Measurements from ENCODE around the gene MAGEA9B.
"Not testable (repeated sequence)": the region's sequence is repeated elsewhere in the genome, so short reads cannot be mapped to it uniquely, and the experiment has no call there.

The MAGEA9B gene

DNA sequence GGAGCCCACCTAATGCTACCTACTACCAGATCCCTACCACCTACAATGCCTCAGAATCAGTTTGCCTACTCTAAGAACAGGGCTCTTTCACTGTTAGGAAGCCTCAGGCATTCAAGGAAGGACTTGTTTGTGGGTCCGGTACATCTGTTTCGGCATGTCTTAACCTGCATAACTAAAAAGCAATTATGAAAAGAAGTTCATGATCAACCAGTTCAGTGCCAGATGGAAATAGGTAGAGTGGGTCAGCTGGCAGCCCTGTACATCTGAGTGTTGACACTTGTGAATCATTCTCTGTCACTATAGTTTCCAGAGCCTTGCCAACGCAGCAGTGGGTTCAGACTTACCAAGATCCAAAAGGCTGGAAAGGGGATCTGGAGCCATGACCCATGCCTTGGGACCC lies 41.0 kb upstream of the MAGEA9B start:
- no peak overlapping the region for H3K4me3 ChIP-seq (ENCODE audit: control insufficient read depth, low read depth, low read length)
- DNase-seq (ENCODE audit: low read depth) = no peak
- TF ChIP-seq CTCF (IDR thresholded peaks at IDR 0.05; ENCODE audit: control insufficient read depth, insufficient read depth, low read depth, low read length, missing control alignments) = no peak

DNA sequence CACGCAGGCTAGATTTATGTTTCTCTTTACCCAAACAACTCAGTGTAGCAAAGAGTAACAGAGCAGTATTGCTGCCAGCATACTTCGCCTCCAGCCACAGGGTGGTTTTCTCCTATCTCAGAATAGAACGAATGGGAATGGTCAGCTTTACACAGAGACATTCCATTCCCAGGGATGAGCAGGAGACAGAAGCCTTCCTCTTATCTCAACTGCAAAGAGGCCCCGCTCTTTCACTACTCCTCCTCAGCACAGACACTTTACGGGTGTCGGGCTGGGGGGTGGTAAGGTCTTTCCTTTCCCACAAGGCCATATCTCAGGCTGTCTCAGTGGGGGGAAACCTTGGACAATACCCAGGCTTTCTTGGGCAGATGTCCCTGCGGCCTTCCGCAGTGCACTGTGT lies 39.6 kb upstream of the MAGEA9B start:
- H3K4me3 ChIP-seq (ENCODE audit: control insufficient read depth, low read depth, low read length); DNase-seq (ENCODE audit: low read depth): not testable (repeated sequence)

DNA sequence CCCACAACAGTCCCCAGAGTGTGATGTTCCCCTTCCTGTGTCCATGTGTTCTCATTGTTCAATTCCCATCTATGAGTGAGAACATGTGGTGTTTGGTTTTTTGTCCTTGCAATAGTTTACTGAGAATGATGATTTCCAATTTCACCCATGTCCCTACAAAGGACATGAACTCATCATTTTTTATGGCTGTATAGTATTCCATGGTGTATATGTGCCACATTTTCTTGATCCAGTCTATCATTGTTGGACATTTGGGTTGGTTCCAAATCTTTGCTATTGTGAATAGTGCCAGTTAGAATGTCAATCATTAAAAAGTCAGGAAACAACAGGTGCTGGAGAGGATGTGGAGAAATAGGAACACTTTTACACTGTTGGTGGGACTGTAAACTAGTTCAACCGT lies 32.4 kb upstream of the MAGEA9B start:
- not testable (repeated sequence) for DNase-seq (ENCODE audit: low read depth); H3K4me3 ChIP-seq (ENCODE audit: control insufficient read depth, low read depth, low read length)

- no peak overlapping the region for H3K4me3 ChIP-seq (ENCODE audit: control insufficient read depth, low read depth, low read length)
- DNase-seq (ENCODE audit: low read depth) = no peak
- TF ChIP-seq CTCF (IDR thresholded peaks at IDR 0.05; ENCODE audit: control insufficient read depth, insufficient read depth, low read depth, low read length, missing control alignments) = no peak
These were observed 31.6 kb upstream of the MAGEA9B start for GRCh38 chrX:149618871-149619270.

DNA sequence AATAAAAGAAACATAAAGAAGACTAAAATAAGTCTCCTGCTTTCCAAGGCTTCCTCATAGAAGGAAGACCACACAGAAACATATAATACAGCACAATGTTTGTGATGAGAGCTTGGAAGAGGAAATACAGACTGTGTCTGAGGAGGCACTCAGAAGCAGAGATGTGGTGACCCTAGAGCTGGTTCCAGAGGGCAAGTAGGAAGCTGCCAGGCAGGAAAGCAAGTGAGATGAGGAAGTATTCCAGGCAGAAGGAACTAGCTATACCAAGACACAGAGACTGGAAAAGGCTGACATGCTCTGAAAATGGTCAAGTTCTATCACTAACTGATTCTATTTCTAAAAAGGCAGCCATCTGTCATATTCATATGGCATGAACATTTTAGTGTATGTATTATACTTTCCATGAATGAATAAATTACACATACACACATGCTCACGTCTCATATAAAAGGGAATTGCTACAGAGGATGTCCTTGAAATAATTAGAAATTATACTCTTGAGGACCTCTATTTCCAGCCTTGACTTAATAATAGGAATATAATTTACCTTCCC lies 24.4 kb upstream of the MAGEA9B start:
- no peak for TF ChIP-seq CTCF (IDR thresholded peaks at IDR 0.05; ENCODE audit: control insufficient read depth, insufficient read depth, low read depth, low read length, missing control alignments)
- no peak for DNase-seq (ENCODE audit: low read depth)
- H3K4me3 ChIP-seq (ENCODE audit: control insufficient read depth, low read depth, low read length) = no peak overlapping the region

GRCh38 chrX:149610511-149610910 lies 23.3 kb upstream of the MAGEA9B start:
- TF ChIP-seq CTCF (IDR thresholded peaks at IDR 0.05; ENCODE audit: control insufficient read depth, insufficient read depth, low read depth, low read length, missing control alignments) = no peak
- H3K4me3 ChIP-seq (ENCODE audit: control insufficient read depth, low read depth, low read length) = no peak overlapping the region

DNA sequence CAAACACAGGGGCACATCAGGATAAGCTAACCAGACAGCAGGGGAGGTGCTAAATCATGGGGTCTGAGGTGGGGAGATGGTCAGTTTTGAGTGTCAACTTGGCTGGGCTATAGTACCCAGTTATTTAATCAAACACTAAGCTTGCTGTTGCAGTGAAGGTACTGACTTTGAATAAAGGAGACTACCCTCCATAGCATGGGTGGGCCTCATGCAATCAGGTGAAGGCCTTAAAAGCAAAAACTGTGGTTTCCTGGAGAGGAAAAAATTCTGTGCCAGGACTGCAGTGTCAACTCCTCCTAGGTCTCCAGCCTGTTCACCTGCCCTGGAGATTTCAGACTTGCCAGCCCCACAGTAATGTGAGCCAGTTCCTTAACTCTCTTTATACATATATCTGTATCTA lies 20.4 kb upstream of the MAGEA9B start:
- TF ChIP-seq CTCF (IDR thresholded peaks at IDR 0.05; ENCODE audit: control insufficient read depth, insufficient read depth, low read depth, low read length, missing control alignments) = no peak
- no peak for DNase-seq (ENCODE audit: low read depth)
- H3K4me3 ChIP-seq (ENCODE audit: control insufficient read depth, low read depth, low read length) = no peak overlapping the region

More at GRCh38 chrX:149610511-149610910, 23.3 kb upstream of the MAGEA9B start:
- DNase-seq (ENCODE audit: low read depth) = no peak

DNA sequence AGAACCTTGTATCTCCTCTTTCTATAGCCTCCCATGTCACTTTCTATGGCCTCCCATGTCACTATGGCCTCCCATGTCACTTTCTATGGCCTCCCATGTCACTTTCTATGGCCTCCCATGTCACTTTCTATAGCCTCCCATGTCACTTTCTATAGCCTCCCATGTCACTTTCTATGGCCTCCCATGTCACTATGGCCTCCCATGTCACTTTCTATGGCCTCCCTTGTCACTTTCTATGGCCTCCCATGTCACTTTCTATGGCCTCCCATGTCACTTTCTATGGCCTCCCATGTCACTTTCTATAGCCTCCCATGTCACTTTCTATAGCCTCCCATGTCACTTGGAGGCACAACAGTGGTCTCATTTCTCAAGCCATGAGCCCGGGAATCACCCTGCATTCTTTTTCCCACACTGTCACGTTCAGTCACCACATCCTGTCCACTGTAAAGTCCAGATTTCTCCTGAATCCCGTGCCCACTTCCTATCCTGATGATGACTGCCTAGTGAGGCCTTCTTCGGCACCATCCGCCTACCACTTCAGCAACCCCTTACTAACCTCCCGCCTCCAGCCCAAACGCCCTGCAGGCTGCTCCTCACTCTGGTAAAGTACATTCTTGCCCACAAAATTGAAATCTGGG lies 18.1 kb upstream of the MAGEA9B start:
- DNase-seq (ENCODE audit: low read depth); H3K4me3 ChIP-seq (ENCODE audit: control insufficient read depth, low read depth, low read length): not testable (repeated sequence)

DNA sequence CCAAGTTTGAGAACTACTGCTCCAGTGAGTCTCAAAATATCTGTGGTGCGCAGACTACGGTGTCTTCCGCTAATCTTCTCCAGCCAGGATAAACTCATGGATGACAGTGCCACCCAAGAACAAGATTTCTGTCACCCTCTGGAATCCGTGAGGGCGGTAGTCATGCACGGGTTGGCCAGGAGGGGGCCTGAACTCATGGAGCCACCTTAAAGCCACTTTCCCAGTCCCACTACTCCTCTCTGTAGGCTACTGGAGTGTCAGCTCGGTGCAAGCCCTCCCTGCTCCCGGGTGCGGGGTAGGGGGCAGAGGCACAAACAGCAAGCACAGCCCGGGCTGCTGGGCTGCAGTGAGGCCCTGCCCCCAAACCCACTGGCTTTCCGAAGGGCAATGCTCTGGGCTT lies 11.3 kb upstream of the MAGEA9B start:
- not testable (repeated sequence) for DNase-seq (ENCODE audit: low read depth); H3K4me3 ChIP-seq (ENCODE audit: control insufficient read depth, low read depth, low read length)

DNA sequence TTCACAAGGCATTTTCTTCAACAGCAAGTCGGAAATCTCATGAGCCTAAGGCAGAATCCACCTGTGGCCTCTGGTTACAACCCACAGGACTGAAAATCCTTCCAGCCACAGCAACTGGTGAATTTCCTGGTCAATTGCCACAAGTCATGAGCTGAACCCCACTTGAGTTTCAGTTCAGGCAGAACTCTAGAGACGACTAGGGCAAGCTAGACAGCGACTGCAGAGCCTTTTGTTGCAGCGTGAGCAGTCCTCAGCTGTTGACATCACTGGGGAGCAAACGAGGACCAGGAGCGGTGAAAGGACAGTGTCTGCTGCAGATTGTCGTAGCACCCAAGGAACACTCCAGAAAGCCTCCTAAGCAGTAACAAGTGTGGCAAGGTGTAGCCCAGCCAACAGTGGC lies 8.7 kb upstream of the MAGEA9B start:
- not testable (repeated sequence) for DNase-seq (ENCODE audit: low read depth); H3K4me3 ChIP-seq (ENCODE audit: control insufficient read depth, low read depth, low read length)

DNA sequence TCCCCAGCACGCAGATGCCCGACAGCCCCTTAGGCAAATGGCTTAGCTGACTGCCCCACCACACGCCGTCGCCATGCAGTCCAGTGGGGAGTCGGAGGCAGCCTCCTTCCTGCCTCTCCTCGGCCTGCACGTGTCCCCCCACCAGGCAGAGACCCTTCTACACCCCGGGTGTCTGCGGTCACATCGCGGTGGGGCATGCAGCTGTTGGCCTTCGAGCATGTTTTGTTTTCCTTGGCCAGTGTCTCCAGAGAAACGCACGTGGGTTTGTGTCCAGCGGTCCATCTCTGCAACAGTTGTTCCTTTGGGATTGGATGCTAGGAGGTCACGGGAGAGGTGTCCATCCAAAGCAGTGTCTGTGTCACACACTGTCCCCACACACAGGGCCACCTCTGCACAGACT lies 8.0 kb upstream of the MAGEA9B start, which contains the start of gene HSFX2:
Gene HSFX2 (minus strand): TSS at position 101 of the 400 bp plus-strand sequence. CDS start 614 bp downstream, outside the sequence.
- not testable (repeated sequence) for H3K4me3 ChIP-seq (ENCODE audit: control insufficient read depth, low read depth, low read length); DNase-seq (ENCODE audit: low read depth)

DNA sequence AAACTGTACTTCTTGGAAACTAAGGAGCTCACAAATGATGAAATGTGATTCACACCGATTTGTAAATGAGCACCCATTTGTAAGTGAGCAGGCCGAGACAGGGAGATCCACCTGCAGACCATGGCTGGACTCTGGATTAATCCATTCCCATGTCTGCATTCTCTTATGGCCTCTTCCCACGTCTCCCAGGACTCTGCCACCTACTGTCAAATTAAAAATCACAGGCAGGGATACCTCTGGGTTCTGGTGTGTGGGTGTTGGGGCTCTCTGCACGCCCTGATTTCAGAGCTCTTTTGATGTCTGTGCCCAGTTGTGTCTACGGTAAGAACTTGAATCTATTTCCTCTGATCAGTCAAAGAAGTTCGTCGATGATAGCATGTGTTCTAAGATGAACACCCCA lies 3.7 kb upstream of the MAGEA9B start:
- H3K4me3 ChIP-seq (ENCODE audit: control insufficient read depth, low read depth, low read length); DNase-seq (ENCODE audit: low read depth): not testable (repeated sequence)

Measured in AG09309 (cell line).